Nephron (organoid): Measurements from ENCODE around the gene SMAD9.
A peak's percentile ranks its signal among the peaks of the same experiment; 100 is the strongest.

Experiments
- H3K27ac Mint-ChIP-seq, 3 experiments: 2 replicates each; pipeline ENCODE4 v1.8.0; 2020; ENCODE audit warnings: mixed read lengths in 3 of 3, mild to moderate bottlenecking in 2 of 3, moderate library complexity in 1 of 3
- H3K27me3 Mint-ChIP-seq: 2 replicates; pipeline ENCODE4 v1.8.0; 2021; ENCODE audit warnings: low read depth, mild to moderate bottlenecking, moderate library complexity, mixed read lengths
- H3K36me3 Mint-ChIP-seq: 2 replicates; pipeline ENCODE4 v1.8.0; 2020; ENCODE audit warnings: low read depth, mixed read lengths
- H3K4me1 Mint-ChIP-seq: 2 replicates; pipeline ENCODE4 v1.8.0; 2020; ENCODE audit warnings: mixed read lengths
- H3K4me3 Mint-ChIP-seq, 3 experiments: 2 replicates each; pipeline ENCODE4 v1.8.0; 2020; ENCODE audit warnings: mild to moderate bottlenecking in 3 of 3, mixed read lengths in 3 of 3, moderate library complexity in 2 of 3
- H3K9me3 Mint-ChIP-seq: 2 replicates; pipeline ENCODE4 v1.8.0; 2020; ENCODE audit warnings: mixed read lengths
- CTCF ChIP-seq, 3 experiments: fragments of 200-600 bp; sonication (generic); IDR thresholded peaks; one replicate each; pipeline ENCODE4 v1.5.0; 2021; ENCODE audit warnings: antibody characterized with exemption in 3 of 3; ENCODE audit not compliant: unreplicated experiment in 3 of 3

The SMAD9 gene

GRCh38 chr13:36882829-36883390 is 37.1 kb downstream of the SMAD9 start:
- no peaks in the 10 kb centered on the region for H3K27me3 Mint-ChIP-seq
- H3K4me3 Mint-ChIP-seq, result no peak overlapping the region
- no peak for TF ChIP-seq CTCF (IDR thresholded peaks at IDR 0.05; ENCODE audit: unreplicated experiment in 3 of 3)
- peak overlapping the region; percentile 25 to 53 (median 33) for H3K27ac Mint-ChIP-seq
- H3K36me3 Mint-ChIP-seq, result peaks cover 17% of the 10 kb centered on the region
- no peaks in the 10 kb centered on the region for H3K9me3 Mint-ChIP-seq
- H3K4me1 Mint-ChIP-seq, result peaks cover 28% of the 10 kb centered on the region

- TF ChIP-seq CTCF (IDR thresholded peaks at IDR 0.05; ENCODE audit: unreplicated experiment in 3 of 3), result no peak
- Mint-ChIP-seq H3K27ac (no peak overlapping the region), H3K4me1 (peaks cover 28% of the 10 kb centered on the region), H3K36me3 (peaks cover 23% of the 10 kb centered on the region), H3K9me3 (no peaks in the 10 kb centered on the region), H3K4me3 (no peak overlapping the region), H3K27me3 (no peaks in the 10 kb centered on the region)
These were observed 39.1 kb downstream of the SMAD9 start for GRCh38 chr13:36880961-36881360.

- H3K27ac Mint-ChIP-seq, result no peak overlapping the region
- H3K9me3 Mint-ChIP-seq, result no peaks in the 10 kb centered on the region
- TF ChIP-seq CTCF (IDR thresholded peaks at IDR 0.05; ENCODE audit: unreplicated experiment in 3 of 3), result no peak
- H3K27me3 Mint-ChIP-seq, result no peaks in the 10 kb centered on the region
- H3K36me3 Mint-ChIP-seq, result peaks cover 27% of the 10 kb centered on the region
- H3K4me3 Mint-ChIP-seq, result no peak overlapping the region
- peaks cover 21% of the 10 kb centered on the region for H3K4me1 Mint-ChIP-seq
These were observed 40.7 kb downstream of the SMAD9 start for GRCh38 chr13:36879218-36879938.

- no peaks in the 10 kb centered on the region for H3K27me3 Mint-ChIP-seq
- no peak overlapping the region for H3K27ac Mint-ChIP-seq
- H3K9me3 Mint-ChIP-seq, result no peaks in the 10 kb centered on the region
- peaks cover 42% of the 10 kb centered on the region for H3K36me3 Mint-ChIP-seq
- no peak overlapping the region for H3K4me3 Mint-ChIP-seq
- no peak for TF ChIP-seq CTCF (IDR thresholded peaks at IDR 0.05; ENCODE audit: unreplicated experiment in 3 of 3)
- peaks cover 1% of the 10 kb centered on the region for H3K4me1 Mint-ChIP-seq
These were observed 44.1 kb downstream of the SMAD9 start for GRCh38 chr13:36875961-36876360.

GRCh38 chr13:36875431-36875830 is 44.6 kb downstream of the SMAD9 start:
- no peak overlapping the region for H3K27ac Mint-ChIP-seq
- H3K4me1 Mint-ChIP-seq, result no peaks in the 10 kb centered on the region
- no peak overlapping the region for H3K4me3 Mint-ChIP-seq
- no peaks in the 10 kb centered on the region for H3K9me3 Mint-ChIP-seq
- peaks cover 43% of the 10 kb centered on the region for H3K36me3 Mint-ChIP-seq
- no peak for TF ChIP-seq CTCF (IDR thresholded peaks at IDR 0.05; ENCODE audit: unreplicated experiment in 3 of 3)
- no peaks in the 10 kb centered on the region for H3K27me3 Mint-ChIP-seq

GRCh38 chr13:36872621-36873020 is 47.4 kb downstream of the SMAD9 start:
- H3K4me3 Mint-ChIP-seq, result no peak overlapping the region
- H3K27me3 Mint-ChIP-seq, result no peaks in the 10 kb centered on the region
- H3K27ac Mint-ChIP-seq, result no peak overlapping the region
- no peak for TF ChIP-seq CTCF (IDR thresholded peaks at IDR 0.05; ENCODE audit: unreplicated experiment in 3 of 3)
- H3K9me3 Mint-ChIP-seq, result no peaks in the 10 kb centered on the region
- H3K4me1 Mint-ChIP-seq, result no peaks in the 10 kb centered on the region
- peaks cover 33% of the 10 kb centered on the region for H3K36me3 Mint-ChIP-seq
